Ovary (tissue), 3 donors: ENCODE data around the gene SLC3A2.

Source experiments
- EP300 ChIP-seq: sonication (generic); formaldehyde crosslinking; IDR thresholded peaks from one replicate; pipeline ENCODE4 v1.6.1; 2017; ENCODE audit warnings: antibody characterized with exemption
- POLR2A ChIP-seq: fragments of 450-650 bp; IDR thresholded peaks from one replicate; pipeline ENCODE4 v1.6.1; 2017; ENCODE audit warnings: antibody characterized with exemption, mild to moderate bottlenecking, moderate library complexity
- TF ChIP-seq, protein P1 (sequence below), 3 donors: fragments of 450-650 bp in 2 of 3; fragments of 200-600 bp in 1 of 3; IDR thresholded peaks; one replicate each; pipeline versions ENCODE4 v1.5.1 to v1.8.0; 2016 to 2022; ENCODE audit warnings: antibody characterized with exemption in 3 of 3, mild to moderate bottlenecking in 1 of 3
- donor health status: DM: no; HTN: no; CAD: no.

DNA sequence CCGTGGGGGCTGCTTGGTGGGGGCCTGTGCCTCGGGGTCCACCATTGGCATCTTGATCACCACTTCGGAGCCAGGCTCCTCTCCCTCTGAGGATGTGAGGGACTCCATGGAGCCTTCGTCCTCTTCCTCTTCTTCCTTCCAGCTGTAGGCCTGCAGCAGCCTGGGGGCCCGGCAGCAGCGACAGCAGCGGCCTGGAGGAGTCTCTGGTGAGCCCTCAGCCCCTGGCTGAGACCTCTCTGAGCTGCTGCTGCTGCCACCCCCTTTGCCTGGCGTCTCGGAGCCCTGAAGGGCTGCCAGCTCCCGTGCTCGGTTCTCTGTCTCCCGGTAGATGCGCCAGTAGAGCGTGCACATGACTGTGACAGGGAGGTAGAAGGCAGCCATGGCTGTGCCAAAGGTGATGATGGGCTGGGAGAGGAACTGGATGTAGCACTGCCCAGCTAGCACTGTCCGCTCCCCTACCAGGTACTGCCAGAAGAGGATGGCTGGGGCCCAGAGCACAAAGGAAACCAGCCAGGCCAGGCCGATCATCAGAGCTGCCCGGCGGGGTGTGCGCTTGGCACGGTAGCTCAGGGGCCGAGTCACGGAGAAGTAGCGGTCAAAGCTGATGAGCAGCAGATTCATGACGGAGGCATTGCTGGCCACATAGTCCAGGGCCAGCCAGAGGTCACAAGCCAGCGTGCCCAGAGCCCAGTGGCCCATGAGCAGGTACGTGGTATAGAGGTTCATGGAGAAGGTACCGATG lies 29.6 kb downstream of the SLC3A2 start:
- TF ChIP-seq, protein P1, sequence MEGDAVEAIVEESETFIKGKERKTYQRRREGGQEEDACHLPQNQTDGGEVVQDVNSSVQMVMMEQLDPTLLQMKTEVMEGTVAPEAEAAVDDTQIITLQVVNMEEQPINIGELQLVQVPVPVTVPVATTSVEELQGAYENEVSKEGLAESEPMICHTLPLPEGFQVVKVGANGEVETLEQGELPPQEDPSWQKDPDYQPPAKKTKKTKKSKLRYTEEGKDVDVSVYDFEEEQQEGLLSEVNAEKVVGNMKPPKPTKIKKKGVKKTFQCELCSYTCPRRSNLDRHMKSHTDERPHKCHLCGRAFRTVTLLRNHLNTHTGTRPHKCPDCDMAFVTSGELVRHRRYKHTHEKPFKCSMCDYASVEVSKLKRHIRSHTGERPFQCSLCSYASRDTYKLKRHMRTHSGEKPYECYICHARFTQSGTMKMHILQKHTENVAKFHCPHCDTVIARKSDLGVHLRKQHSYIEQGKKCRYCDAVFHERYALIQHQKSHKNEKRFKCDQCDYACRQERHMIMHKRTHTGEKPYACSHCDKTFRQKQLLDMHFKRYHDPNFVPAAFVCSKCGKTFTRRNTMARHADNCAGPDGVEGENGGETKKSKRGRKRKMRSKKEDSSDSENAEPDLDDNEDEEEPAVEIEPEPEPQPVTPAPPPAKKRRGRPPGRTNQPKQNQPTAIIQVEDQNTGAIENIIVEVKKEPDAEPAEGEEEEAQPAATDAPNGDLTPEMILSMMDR (IDR thresholded peaks at IDR 0.05): no peak
- TF ChIP-seq EP300 (no peak), POLR2A (no peak)
